GM12891 (cell line): ENCODE measurements around the gene PET100.

ENCODE experiments used
- POLR2A ChIP-seq: IDR thresholded peaks from 2 replicates; pipeline ENCODE4 v1.6.1; 2011; ENCODE audit warnings: low read depth, low read length, control low read depth
- POLR2AphosphoS5 ChIP-seq: IDR thresholded peaks from 2 replicates; pipeline ENCODE4 v1.6.1; 2011; ENCODE audit warnings: low read depth, low read length, control low read depth
- TAF1 ChIP-seq: IDR thresholded peaks from 2 replicates; pipeline ENCODE4 v1.6.1; 2011; ENCODE audit warnings: low read depth, low read length, control low read depth

GRCh38 chr19:7655581-7655980 is 26.0 kb downstream of the PET100 start:
- TF ChIP-seq TAF1 (no peak), POLR2AphosphoS5 (no peak), POLR2A (no peak)
